HepG2 (cell line): ENCODE measurements around the gene DLG1. TPM values are rescaled to one million over a fixed set of nuclear protein-coding genes. Genes with fewer than 3 reads are reported as not detected.
"Not testable (repeated sequence)": the region's sequence is repeated elsewhere in the genome, so short reads cannot be mapped to it uniquely, and the experiment has no call there.

Source experiments
- ATAC-seq: fragments of 200-7000 bp; cut with Tn5 transposase; 3 replicates; pipeline ENCODE4 v1.9.1; 2020; ENCODE audit warnings: mild to moderate bottlenecking, moderate library complexity
- BruUV-seq: library from RNA; stranded (reverse); fragments of 400-500 nt; replicated peaks from 2 replicates; lab custom pipeline; 2021; lab: Mats Ljungman, UMichigan
- CTCF ChIA-PET: fragments of 300-600 bp; formaldehyde crosslinking; extraction: SDS; loops from one replicate; lab custom pipeline; 2021; ENCODE audit warnings: low total read pairs, inconsistent platforms, low intra/inter-chr PET ratio; lab: Yijun Ruan, JAX
- POLR2A ChIA-PET: fragments of 350-600 bp; sonication (Branson Sonifier 250); formaldehyde crosslinking; loops from one replicate; lab custom pipeline; 2020; ENCODE audit warnings: antibody characterized with exemption, inconsistent platforms; lab: Yijun Ruan, JAX
- DNase-seq: peaks from one replicate; pipeline ENCODE4 v3.0.0-alpha.2; 2015; ENCODE audit warnings: low spot score
- FAIRE-seq: peaks from 3 replicates; lab custom pipeline; 2011; peaks lifted over from hg19 to GRCh38; lab: Jason Lieb, UNC
- H2AFZ ChIP-seq: one replicate; pipeline ENCODE4 v1.6.1; 2011; ENCODE audit warnings: low read length, inconsistent platforms
- H3K27ac ChIP-seq: fragments of 300-600 bp; 3 replicates; pipeline ENCODE4 v1.8.0; 2011; ENCODE audit warnings: mixed run types, mild to moderate bottlenecking, mixed read lengths, low read length, inconsistent platforms; ENCODE audit not compliant: insufficient read depth; ENCODE audit errors: extremely low read length
- H3K27me3 ChIP-seq, 2 experiments: fragments of 200-600 bp in 1 of 2; 2 replicates in 1 of 2; 3 replicates in 1 of 2; pipeline versions ENCODE4 v1.6.0 to v1.8.0; 2011; ENCODE audit warnings: low read length in 2 of 2, mild to moderate bottlenecking in 2 of 2, moderate library complexity in 2 of 2, inconsistent platforms in 1 of 2; ENCODE audit not compliant: insufficient read depth in 2 of 2, control insufficient read depth in 1 of 2
- H3K36me3 ChIP-seq, 2 experiments: fragments of 200-600 bp in 1 of 2; replicated peaks in 1 of 2; 2 replicates in 1 of 2; 3 replicates in 1 of 2; pipeline versions ENCODE4 v1.5.1 to v1.8.0; 2011; ENCODE audit warnings: low read length in 2 of 2, inconsistent platforms in 1 of 2; ENCODE audit not compliant: insufficient read depth in 2 of 2, control insufficient read depth in 1 of 2
- H3K4me1 ChIP-seq: 2 replicates; pipeline ENCODE4 v1.5.1; 2012; ENCODE audit warnings: low read length, inconsistent platforms; ENCODE audit not compliant: insufficient read depth
- H3K4me2 ChIP-seq: 2 replicates; pipeline ENCODE4 v1.6.0; 2011; ENCODE audit warnings: low read depth, low read length, inconsistent platforms
- H3K4me3 ChIP-seq, 3 experiments: fragments of 200-600 bp in 1 of 3; sonication (generic), shearing (Covaris generic) in 1 of 3; replicated peaks in 1 of 3; 2 replicates each; pipeline ENCODE4 v1.5.1; 2011 to 2016; ENCODE audit warnings: low read length in 3 of 3, inconsistent platforms in 2 of 3, low read depth in 2 of 3, mild to moderate bottlenecking in 2 of 3, control low read depth in 1 of 3, mixed read lengths in 1 of 3; ENCODE audit not compliant: insufficient read depth in 1 of 3
- H3K79me2 ChIP-seq: one replicate; pipeline ENCODE4 v1.6.1; 2011; ENCODE audit warnings: low read length, inconsistent platforms; ENCODE audit not compliant: insufficient read depth
- H3K9ac ChIP-seq: 2 replicates; pipeline ENCODE4 v1.6.0; 2011; ENCODE audit warnings: mild to moderate bottlenecking, low read depth, low read length, inconsistent platforms; ENCODE audit not compliant: insufficient read depth
- H3K9me3 ChIP-seq: 2 replicates; pipeline ENCODE4 v1.5.1; 2012; ENCODE audit warnings: mild to moderate bottlenecking, low read length
- H4K20me1 ChIP-seq: 2 replicates; pipeline ENCODE4 v1.6.0; 2011; ENCODE audit warnings: inconsistent platforms, mild to moderate bottlenecking, low read length, moderate library complexity; ENCODE audit not compliant: insufficient read depth
- CENPT ChIP-seq: sonication (generic); formaldehyde crosslinking; IDR thresholded peaks from 2 replicates; pipeline ENCODE4 v1.8.0; 2022; ENCODE audit warnings: low read depth, mild to moderate bottlenecking, moderate library complexity, missing genetic modification reagents
- CHCHD3 ChIP-seq: sonication (generic); formaldehyde crosslinking; IDR thresholded peaks from 2 replicates; pipeline ENCODE4 v1.8.0; 2022; ENCODE audit warnings: mild to moderate bottlenecking, missing genetic modification reagents, moderate library complexity
- ETV6 ChIP-seq: sonication (generic); formaldehyde crosslinking; conservative IDR thresholded peaks from 2 replicates; pipeline ENCODE4 v1.4.0; 2020; ENCODE audit warnings: missing genetic modification reagents
- HOXA5 ChIP-seq: sonication (generic); formaldehyde crosslinking; IDR thresholded peaks from 2 replicates; pipeline ENCODE4 v1.4.0; 2020; ENCODE audit warnings: missing genetic modification reagents
- KLF12 ChIP-seq: sonication (generic); formaldehyde crosslinking; IDR thresholded peaks from 2 replicates; pipeline ENCODE4 v1.4.0; 2020; ENCODE audit warnings: missing genetic modification reagents, borderline replicate concordance
- SRSF4 ChIP-seq: fragments of 200-400 bp; formaldehyde crosslinking; IDR thresholded peaks from one replicate; pipeline ENCODE4 v1.6.1; 2018; ENCODE audit warnings: mild to moderate bottlenecking, low read depth, low read length, moderate library complexity; ENCODE audit not compliant: poor library complexity, severe bottlenecking
- UBTF ChIP-seq: sonication (generic); formaldehyde crosslinking; IDR thresholded peaks from 2 replicates; pipeline ENCODE4 v1.4.0; 2020; ENCODE audit warnings: mild to moderate bottlenecking, missing genetic modification reagents
- ZFP62 ChIP-seq: sonication (generic); formaldehyde crosslinking; IDR thresholded peaks from 2 replicates; pipeline ENCODE4 v1.4.0; 2020; ENCODE audit warnings: missing genetic modification reagents
- ZMYM2 ChIP-seq: sonication (generic); formaldehyde crosslinking; IDR thresholded peaks from 2 replicates; pipeline ENCODE4 v1.8.0; 2022; ENCODE audit warnings: mild to moderate bottlenecking, missing genetic modification reagents
- ZNF256 ChIP-seq: sonication (generic); formaldehyde crosslinking; conservative IDR thresholded peaks from 2 replicates; pipeline ENCODE4 v1.4.0; 2020; ENCODE audit warnings: missing genetic modification reagents
- ZNF350 ChIP-seq: sonication (generic); formaldehyde crosslinking; IDR thresholded peaks from 2 replicates; pipeline ENCODE4 v1.4.0; 2020; ENCODE audit warnings: mild to moderate bottlenecking, low read depth, missing genetic modification reagents, borderline replicate concordance
- ZNF468 ChIP-seq: sonication (generic); formaldehyde crosslinking; IDR thresholded peaks from 2 replicates; pipeline ENCODE4 v1.8.0; 2022; ENCODE audit warnings: mild to moderate bottlenecking, moderate library complexity, missing genetic modification reagents
- WGBS: methylation state at CpG from one replicate; pipeline ENCODE4 v1.1.6; 2017; ENCODE audit warnings: low lambda C conversion rate; 5-methylcytosine and 5-hydroxymethylcytosine counted together
- in situ Hi-C: cut with HindIII; loops from 2 replicates; pipeline ENCODE4 v1.10.0; 2017; ENCODE audit warnings: low pct_unique_long_range_greater_than_20kb; ENCODE audit not compliant: extremely low pct_ligation_motif_present
- intact Hi-C: fragments of 100-400 bp; cut with micrococcal nuclease; formaldehyde crosslinking; loops from one replicate; pipeline ENCODE4 v1.10.0; 2022; ENCODE audit not compliant: unreplicated experiment
- polyA plus RNA-seq, 8 experiments: library from polyadenylated mRNA; depleted of rRNA in 3 of 8; stranded (reverse) in 7 of 8; unstranded in 1 of 8; fragments of >200 nt; fragmentation: Illumina TruSeq in 4 of 8; extraction: Trizol in 4 of 8; gene quantifications; 2 replicates each; pipeline versions ENCODE4 v1.2.1 to v1.2.3, GENCODE V29; 2011 to 2016; ENCODE audit warnings: low read depth in 4 of 8, missing spikeins in 1 of 8, mixed read lengths in 1 of 8; ENCODE audit not compliant: insufficient read depth in 1 of 8
- total RNA-seq, 5 experiments: library from RNA; depleted of rRNA; stranded (reverse); fragments of >200 nt; fragmentation: Illumina TruSeq; extraction: Trizol; gene quantifications; 2 replicates each; pipeline ENCODE4 v1.2.3, GENCODE V29; 2016; ENCODE audit warnings: low read depth in 1 of 5

DLG1 gene
- total and polyA plus RNA-seq, 2 of the 13 experiments (the other 11 are each of a cell fraction or from before 2014, with no cell fraction given), result 30.5 to 104 TPM

- Histone ChIP-seq H3K9me3 (no peaks in the 10 kb centered on the region), H3K36me3 (peaks cover 3 to 61% of the 10 kb centered on the region in 2 experiments), H3K9ac (no peak overlapping the region), H3K27me3 (no peaks in the 10 kb centered on the region), H3K79me2 (no peaks in the 10 kb centered on the region), H3K4me1 (no peaks in the 10 kb centered on the region), H2AFZ (no peak overlapping the region), H3K27ac (no peak overlapping the region), H3K4me3 (no peak overlapping the region), H3K4me2 (no peak overlapping the region), H4K20me1 (no peaks in the 10 kb centered on the region)
- no peak for FAIRE-seq
- TF ChIP-seq ZNF468 (CRISPR knock-in tag), result no peak
- TF ChIP-seq UBTF (CRISPR knock-in tag), result no peak
- no peak for TF ChIP-seq HOXA5 (CRISPR knock-in tag)
- TF ChIP-seq ZNF256 (CRISPR knock-in tag), result no peak
- no peak for TF ChIP-seq CENPT (CRISPR knock-in tag)
- no peak for TF ChIP-seq ETV6 (CRISPR knock-in tag)
- no peak for TF ChIP-seq CHCHD3 (CRISPR knock-in tag)
- no peak for TF ChIP-seq ZNF350 (CRISPR knock-in tag)
- no peak for TF ChIP-seq ZFP62 (CRISPR knock-in tag)
- TF ChIP-seq ZMYM2, result no peak
- TF ChIP-seq SRSF4, result no peak
- TF ChIP-seq KLF12 (CRISPR knock-in tag), result no peak
- ChIA-PET POLR2A (no interaction called here), CTCF (no interaction called here)
- BruUV-seq, result no TSS peak
- ATAC-seq, result no peak
- in situ Hi-C loops, result no loop called here
- no peak for DNase-seq
- intact Hi-C loops, result no loop called here
- WGBS, result 95% methylated on average over 4 of the region's 4 CpGs
Measured at GRCh38 chr3:197062446-197062845, 236.0 kb downstream of the DLG1 start.

GRCh38 chr3:197051637-197052036 is 246.8 kb downstream of the DLG1 start:
- H3K4me2 ChIP-seq, POLR2A ChIA-PET, H3K79me2 ChIP-seq, H4K20me1 ChIP-seq, H3K9ac ChIP-seq, H3K4me3 ChIP-seq, ATAC-seq, H3K27me3 ChIP-seq, in situ Hi-C loops, BruUV-seq, FAIRE-seq, DNase-seq, H3K27ac ChIP-seq, H2AFZ ChIP-seq, intact Hi-C loops, H3K4me1 ChIP-seq, CTCF ChIA-PET, H3K9me3 ChIP-seq: not testable (repeated sequence)
- peaks cover 6 to 50% of the 10 kb centered on the region in 2 experiments for H3K36me3 ChIP-seq
- WGBS, result 98% methylated on average over 6 of the region's 6 CpGs
